Measurements from ENCODE around the gene IL19. TPM values are rescaled to one million over a fixed set of nuclear protein-coding genes. Genes with fewer than 3 reads are reported as not detected.

Gene IL19, protein sequence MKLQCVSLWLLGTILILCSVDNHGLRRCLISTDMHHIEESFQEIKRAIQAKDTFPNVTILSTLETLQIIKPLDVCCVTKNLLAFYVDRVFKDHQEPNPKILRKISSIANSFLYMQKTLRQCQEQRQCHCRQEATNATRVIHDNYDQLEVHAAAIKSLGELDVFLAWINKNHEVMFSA
- not detected in 2 replicates for total RNA-seq

DNA sequence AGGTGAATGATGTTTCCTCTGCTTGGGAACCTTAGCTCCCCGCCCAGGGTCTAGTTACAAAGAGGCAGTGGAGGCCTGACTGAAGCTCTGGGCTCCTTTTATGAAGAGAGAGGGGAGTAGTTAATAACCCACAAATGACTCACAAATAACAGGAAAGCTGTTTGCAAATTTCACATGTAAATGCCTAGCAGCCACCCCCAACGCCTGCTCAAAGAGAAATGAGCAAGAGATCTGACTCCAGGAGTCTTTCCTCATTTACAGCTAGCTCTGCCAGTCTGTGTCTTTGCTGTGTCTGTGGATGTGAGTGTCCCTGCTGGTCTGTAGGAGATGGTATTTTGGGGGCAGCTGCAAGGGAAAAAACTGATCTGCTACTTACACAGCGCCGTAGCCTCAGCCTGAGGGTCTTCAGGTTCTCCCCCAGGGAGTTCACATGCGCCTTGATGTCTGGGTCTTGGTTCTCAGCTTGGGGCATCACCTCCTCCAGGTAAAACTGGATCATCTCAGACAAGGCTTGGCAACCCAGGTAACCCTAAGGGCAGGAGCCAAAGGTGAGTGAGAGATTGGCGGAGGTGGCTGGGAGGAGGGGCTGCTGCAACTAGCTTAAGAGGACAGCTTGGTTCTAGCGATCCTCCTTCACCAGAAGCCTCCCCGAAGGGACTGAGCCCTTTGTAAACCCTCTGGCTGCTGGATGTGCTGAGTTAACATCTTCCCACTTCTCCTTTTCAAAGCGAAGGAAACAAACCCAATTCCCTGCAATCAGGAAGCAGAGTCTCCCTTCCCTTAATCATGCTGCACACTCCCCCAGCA is at the start of gene IL19:
Gene IL19, plus strand, starts transcription at position 243 of the 807 bp plus-strand sequence. CDS start 65,890 bp downstream, outside the sequence.
- intact Hi-C loops (cut with micrococcal nuclease): no loop called here

DNA sequence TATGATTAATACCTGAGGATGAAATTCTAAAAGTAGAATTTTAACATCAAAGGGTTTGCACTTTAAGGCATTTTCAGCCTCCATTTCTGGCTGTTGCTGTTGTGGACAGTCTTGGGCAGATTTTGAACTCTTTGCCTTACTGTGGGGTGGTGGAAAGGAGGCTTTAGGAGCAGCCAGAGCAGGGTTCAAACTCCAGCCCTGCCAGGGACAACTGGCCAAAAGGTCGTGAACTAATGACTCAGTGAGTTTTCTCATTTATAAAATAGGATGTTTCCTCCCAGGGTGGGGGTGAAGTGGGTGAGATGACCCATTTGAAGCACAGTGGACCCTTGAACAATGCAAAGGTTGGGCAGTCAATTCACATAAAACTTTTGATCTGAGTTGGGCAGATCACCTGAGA is 49.1 kb upstream of the IL19 start:
- intact Hi-C loops (cut with micrococcal nuclease): no loop called here

DNA sequence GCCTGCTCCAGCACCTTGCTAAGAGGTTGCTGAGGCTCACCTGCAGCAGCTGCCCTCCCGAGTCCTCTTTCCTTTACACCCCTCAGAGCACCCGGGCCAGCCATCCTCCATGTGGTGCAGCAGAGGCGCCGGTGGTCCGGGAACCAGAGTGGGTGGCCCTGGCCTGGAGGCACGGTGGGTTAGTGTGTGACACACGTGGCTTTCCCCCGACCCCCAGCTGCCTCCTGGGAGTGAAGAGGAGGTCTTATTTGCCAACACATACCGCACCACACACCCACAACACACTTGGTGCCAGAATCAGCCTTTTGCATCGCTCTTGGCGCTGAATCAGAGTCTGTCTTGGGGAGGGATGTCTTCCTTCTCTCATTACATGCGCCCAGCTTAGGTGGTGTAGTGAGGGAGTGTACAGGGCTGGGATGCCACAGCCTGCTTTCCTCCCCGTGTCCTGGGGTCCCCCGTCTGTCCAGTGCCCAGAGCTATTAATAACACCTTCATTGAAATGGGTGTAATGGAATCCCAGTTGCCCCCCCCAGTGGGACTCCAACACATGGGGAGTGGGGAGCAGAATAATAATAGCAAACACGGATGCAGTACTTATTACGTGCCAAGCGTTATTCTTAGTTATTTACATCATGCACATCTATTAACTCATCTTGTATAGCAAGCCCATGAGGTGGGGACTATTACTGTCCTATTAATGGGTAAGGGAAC is 47.7 kb upstream of the IL19 start:
- intact Hi-C loops (cut with micrococcal nuclease): no loop called here

DNA sequence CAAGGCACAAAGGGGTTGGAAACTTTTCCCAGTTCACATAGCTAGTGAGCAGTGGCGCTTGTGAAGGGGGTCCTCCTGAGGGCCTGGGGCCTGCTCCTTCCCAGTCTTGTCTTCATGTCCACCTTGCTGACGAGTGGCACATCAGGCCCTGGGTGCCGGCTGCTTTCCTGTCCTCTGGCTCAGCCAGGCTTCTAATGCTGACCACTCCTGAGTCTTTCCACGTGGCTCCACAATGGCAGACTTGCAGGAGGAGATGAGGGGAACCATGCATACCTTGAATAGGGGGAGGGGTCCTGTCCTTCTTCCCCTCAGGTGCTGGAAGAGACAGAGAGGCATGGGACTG is 47.1 kb upstream of the IL19 start:
- intact Hi-C loops (cut with micrococcal nuclease): no loop called here

DNA sequence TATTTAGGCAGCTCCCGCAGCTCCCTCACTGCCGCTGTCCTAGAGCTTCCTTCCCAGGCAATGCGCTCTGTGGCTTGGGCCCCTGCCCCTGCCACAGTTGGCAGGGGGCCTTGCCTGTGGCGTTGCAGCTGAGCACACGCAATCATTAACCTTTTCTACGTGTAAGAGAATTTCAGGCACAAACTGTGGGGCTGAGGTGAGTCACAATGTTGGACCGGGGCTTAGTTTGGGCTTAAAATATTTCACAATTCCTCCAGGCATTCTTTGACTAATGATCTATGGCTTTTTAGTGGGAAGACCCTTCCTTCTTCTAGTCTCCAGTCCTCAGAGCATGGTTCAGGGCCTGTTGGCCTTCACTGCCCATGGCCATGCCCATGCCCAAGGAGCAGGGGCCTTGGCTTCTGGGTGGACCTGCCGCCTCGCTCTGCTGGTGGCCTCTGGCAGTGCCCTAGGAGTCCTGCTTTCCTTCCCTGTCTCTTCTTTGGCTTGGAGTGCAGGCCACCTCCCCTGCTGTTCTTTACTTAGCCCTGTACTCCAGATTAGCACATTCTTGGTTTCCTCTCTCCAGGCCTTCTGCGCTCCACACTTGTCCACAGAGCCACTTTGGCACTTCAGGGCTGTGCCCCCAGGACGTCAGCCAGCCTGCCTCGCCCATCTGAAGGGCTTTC is 46.6 kb upstream of the IL19 start:
- intact Hi-C loops (cut with micrococcal nuclease): no loop called here

DNA sequence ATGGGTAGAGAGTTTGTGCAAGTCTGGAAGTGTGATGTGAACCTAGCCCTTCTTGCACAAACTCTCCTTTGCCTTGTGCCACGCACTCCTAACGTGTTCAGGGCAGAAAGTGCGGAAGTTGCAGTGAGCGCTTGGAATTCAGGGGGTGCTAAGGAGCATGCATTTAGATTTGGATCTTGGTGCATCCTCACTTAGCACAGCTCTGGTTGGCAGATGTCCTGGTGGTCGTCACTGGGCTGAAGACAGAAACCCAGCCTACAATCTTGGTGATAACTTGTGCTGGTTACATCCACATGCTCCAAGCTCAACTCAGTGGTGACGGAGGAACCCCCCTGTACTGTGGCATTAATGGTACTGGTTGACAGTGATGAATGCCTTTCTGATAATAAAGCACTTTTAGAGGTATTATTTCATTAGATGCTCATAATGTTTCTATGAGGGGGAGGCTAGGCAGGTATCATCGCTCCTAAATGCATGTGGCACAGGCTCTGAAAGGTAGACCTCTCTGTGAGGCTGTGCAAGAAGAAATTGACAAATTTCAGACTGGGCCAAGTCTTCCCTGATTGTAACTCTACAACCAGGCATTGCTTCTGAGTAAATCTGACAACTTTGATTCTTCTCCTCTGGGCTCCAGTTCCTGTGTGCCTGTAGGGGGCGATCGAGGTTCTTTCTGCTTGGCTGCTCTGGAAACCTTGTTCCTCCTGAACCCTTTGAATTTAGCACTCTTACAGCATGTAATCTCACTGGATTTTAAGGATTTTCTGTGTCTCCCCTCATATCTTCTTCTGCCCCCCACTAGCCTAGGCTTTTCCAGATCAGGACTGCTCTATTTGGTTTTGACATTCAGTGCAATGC is 45.2 kb upstream of the IL19 start:
- intact Hi-C loops (cut with micrococcal nuclease): loop anchor here (1.0 to 5.0 kb wide), 3 partner anchors 187 to 352 kb away; no protein-coding TSS in a partner anchor

DNA sequence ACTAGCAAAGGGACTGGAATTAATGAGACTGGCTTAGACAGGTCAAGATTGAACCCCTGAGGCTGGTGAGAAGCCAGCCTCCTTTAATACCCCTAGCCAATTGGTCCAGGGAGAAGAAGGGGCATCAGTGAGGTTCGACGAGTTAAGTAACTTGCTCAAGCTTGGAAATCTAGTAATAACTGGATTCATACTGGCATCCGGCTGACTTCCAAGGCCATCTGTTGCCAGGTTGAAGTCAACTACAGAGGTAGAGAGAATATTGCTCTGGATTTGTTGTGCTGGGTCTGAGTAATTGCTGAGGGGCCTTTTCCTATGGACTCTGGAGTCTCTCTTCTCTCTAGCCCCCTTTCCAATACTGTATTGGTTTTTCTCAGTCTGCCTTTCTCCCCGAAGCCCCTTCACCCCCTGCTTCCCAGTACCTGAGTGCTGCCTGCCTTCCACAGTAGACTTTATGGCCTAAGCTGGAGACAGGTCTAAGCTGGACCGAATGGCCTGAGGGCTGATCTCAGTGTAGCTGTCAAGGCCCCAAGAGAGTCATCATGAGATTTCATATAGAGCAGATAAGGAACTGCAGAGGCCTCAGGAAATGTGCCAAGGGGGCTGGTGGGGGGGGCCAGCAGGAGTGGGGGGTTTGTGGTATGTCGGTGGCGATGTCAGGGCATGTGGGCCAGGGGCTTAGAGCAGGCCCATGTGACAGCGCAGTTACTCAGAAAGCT is 42.4 kb upstream of the IL19 start:
- intact Hi-C loops (cut with micrococcal nuclease): loop anchor here (2.0 to 5.0 kb wide), 3 partner anchors 41 to 349 kb away; no protein-coding TSS in a partner anchor

DNA sequence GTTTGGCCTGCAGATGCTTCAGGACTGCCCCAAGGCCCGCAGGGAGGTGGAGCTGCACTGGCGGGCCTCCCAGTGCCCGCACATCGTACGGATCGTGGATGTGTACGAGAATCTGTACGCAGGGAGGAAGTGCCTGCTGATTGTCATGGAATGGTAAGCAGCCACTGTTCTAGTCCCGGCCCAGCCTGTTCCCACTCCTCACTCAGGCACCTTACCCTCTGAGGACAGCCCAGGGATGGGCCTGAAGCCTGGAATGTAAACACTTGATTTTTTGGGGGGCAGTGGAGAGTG is 41.9 kb upstream of the IL19 start:
- intact Hi-C loops (cut with micrococcal nuclease): loop anchor here (5.0 kb wide), 1 partner anchor 349 kb away; no protein-coding TSS in a partner anchor

DNA sequence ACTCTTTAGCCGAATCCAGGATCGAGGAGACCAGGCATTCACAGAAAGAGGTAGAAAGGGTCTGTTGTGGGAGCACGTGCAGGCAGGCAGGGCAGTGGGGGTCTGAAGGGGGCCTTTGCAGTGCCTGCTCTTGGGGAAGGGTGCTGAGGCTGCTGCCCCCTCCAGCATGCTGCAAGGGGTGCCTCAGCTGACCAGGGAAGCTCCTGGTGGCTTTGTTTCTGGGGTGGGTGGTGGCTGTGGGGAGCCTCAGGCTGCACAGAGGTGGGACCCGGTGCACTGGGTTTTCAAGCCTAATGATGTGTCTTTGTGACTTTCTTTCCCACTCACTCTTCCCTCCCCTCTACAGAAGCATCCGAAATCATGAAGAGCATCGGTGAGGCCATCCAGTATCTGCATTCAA is 41.5 kb upstream of the IL19 start:
- intact Hi-C loops (cut with micrococcal nuclease): loop anchor here (5.0 kb wide), 1 partner anchor 348 kb away; no protein-coding TSS in a partner anchor

DNA sequence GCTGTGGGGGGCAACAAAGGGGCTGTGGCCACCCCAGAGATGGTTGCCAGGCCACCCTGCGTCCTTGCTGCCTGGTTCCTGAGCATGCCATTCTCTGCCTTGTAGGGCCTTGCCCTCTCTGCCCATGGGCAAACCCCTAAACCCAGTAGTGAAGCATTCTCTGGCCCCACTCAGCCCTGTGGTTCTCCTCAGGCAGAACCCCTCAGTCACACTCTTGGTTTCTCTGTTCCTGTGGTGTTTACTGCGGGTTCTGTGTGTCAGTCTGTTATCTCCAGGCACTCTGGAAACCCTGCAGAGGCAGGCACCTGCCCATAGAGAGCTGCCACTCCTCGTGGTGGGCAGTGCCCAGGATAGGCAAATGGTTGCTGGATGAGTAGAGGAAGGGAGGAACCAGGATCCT is 41.1 kb upstream of the IL19 start:
- intact Hi-C loops (cut with micrococcal nuclease): loop anchor here (5.0 kb wide), 1 partner anchor 348 kb away; no protein-coding TSS in a partner anchor

DNA sequence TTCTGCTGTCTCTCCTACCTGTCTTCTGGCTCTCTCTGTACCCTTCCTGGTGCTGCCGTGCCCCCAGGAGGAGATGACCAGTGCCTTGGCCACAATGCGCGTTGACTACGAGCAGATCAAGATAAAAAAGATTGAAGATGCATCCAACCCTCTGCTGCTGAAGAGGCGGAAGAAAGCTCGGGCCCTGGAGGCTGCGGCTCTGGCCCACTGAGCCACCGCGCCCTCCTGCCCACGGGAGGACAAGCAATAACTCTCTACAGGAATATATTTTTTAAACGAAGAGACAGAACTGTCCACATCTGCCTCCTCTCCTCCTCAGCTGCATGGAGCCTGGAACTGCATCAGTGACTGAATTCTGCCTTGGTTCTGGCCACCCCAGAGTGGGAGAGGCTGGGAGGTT is 38.1 kb upstream of the IL19 start:
- intact Hi-C loops (cut with micrococcal nuclease): loop anchor here (5.0 kb wide), 1 partner anchor 765 kb away; the partner anchor contains the start of gene CR1

DNA sequence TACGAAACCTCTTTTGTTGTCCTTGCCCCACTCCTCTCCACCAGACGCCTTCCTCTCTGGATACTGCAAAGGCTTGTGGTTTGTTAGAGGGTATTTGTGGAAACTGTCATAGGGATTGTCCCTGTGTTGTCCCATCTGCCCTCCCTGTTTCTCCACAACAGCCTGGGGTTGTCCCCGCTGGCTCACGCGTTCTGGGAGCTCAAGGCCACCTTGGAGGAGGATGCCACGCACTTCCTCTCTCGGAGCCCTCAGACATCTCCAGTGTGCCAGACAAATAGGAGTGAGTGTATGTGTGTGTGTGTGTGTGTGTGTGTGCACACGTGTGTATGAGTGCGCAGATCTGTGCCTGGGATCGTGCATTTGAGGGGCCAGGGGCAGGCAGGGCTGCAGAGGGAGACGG is 37.6 kb upstream of the IL19 start:
- intact Hi-C loops (cut with micrococcal nuclease): loop anchor here (5.0 kb wide), 1 partner anchor 764 kb away; the partner anchor contains the start of gene CR1

DNA sequence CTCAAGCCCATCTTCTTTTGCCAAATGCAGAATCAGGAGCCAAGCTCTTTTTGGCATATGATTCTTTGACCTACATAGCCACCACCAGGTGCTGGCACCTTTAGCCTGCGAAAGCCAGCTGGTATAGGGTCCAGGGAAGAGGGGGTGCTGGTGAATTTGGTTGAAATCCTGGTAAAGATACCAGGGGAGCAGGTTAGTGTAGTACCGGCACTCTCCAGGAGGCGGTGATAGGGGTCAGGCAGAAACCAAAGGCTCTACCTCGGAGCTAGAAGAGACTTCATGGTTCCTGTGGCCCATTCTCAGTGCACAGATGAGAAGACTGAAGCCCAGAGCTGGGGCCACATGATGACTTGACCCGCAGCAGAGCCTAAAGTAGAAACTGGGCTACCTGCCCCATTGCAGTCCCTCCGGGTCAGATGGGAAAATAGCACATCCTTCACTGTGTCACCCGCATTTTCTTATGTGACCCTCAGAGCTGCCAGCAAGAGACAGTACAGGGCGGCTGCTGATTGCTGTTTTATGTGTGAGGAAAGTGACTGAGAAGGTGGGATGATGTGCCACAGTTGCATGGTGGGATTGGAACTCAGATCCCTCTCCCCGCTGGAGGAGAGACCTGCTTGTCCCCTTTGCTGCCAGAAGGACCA is 36.0 kb upstream of the IL19 start:
- intact Hi-C loops (cut with micrococcal nuclease): loop anchor here (1.0 to 5.0 kb wide), 8 partner anchors 17 to 763 kb away; partner anchors contain the start of genes CR1 and IL20

DNA sequence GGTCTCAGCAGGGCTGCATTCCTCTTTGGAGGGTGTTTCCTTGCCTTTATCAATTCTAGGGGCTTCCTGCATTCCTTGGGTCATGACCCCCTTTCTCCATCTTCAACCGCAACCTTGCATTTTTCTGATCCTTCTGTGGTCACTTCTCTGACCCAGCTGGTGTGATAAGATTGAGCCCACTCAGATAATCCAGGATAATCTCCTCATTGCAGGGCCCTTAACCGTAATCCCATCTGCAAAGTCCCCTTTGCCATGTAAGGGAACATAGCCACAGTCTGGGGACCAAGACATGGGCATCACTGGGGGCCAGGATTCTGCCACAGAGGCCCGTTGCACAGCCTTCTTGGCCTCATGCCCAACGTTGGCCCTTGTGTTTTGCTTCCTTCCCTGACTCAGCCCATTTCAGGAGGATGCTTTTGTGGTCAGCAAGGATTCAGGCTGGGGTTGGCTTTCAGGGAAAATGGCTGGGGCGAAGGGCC is 35.0 kb upstream of the IL19 start:
- intact Hi-C loops (cut with micrococcal nuclease): loop anchor here (2.0 kb wide), 2 partner anchors 21 to 129 kb away; partner anchors contain the start of gene IL20

DNA sequence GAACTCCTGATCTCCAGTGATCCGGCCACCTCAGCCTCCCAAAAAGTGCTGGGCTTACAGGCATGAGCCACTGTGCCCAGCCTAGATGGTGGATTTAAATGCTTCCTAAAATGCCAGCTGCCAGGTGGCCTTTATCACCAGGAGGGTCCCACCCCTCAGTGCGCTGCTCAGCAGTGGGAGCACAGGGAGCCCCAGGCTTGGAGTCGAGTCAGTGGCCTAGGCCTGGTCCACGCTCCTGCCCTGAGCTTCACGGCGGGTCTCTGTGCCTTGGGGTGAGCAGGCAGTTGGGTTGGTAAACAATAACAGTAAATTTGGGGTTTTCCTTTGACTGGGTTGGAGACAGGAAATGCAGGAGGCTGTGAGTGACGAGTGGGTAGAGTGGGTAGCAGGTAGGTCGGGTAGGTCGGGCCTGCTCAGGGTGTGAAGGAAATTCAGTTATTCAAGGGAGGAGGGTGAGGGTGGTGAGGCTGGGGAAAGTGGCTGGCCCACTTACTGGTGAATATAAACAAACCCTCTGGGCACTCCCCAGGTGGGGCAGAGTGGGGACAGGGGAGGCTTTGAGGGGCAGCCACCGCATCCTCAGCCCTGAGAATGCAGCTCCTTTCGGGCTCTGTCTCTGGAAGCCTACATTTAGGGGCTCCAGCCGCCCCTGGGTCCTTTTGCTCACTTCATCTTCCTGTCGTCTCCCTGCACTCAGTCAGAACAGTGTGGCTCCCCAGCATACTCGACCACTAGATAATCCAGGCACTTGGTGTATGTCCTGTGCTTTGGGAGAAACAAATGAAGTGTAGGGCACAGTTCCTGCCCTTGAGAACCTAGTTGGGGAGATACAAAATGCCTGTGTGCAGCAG is 33.5 kb upstream of the IL19 start:
- intact Hi-C loops (cut with micrococcal nuclease): loop anchor here (2.0 kb wide), 1 partner anchor 20 kb away; no protein-coding TSS in a partner anchor

DNA sequence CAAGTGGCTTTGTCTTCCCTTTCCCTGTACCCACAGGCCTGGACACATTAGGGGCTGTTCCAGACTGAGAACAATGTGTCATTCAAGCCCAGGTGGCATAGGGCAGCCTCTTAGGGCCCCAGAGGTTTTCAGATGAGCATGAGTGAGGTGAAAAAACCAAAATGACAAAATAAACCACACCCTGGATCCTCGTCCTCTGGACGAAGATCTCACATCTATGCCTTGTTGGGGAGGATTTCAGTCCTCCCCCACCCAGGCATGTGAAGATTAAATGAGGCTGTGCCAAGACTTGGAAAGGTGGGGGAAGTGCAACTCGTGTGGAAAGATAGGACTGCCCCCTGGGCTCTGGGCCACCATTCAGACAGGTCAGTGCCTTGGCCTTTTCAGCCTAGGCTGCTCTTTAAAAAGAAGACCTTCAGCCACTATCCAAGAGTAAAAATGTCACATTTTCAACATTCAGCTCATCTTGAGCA is 32.8 kb upstream of the IL19 start:
- intact Hi-C loops (cut with micrococcal nuclease): loop anchor here (2.0 kb wide), 1 partner anchor 19 kb away; no protein-coding TSS in a partner anchor
